HEK293T (cell line): ENCODE data around the gene WNT1.
A peak's percentile ranks its signal among the peaks of the same experiment; 100 is the strongest.

Experiments used
- CTCF ChIA-PET: fragments of 350-600 bp; formaldehyde crosslinking; extraction: SDS; loops from one replicate; lab custom pipeline; 2021; ENCODE audit warnings: antibody characterized with exemption, inconsistent platforms; lab: Yijun Ruan, JAX
- POLR2A ChIA-PET: fragments of 350-600 bp; formaldehyde crosslinking; extraction: SDS; loops from one replicate; lab custom pipeline; 2020; ENCODE audit warnings: antibody characterized with exemption, inconsistent platforms; lab: Yijun Ruan, JAX
- DNase-seq: peaks from one replicate; pipeline ENCODE4 v3.0.0; 2012; ENCODE audit warnings: mixed read lengths; ENCODE audit errors: extremely low spot score
- ARNT ChIP-seq: fragments of 450-650 bp; IDR thresholded peaks from 2 replicates; pipeline ENCODE4 v1.6.1; 2017; ENCODE audit warnings: mild to moderate bottlenecking
- BHLHE40 ChIP-seq: fragments of 450-650 bp; IDR thresholded peaks from 2 replicates; pipeline ENCODE4 v1.6.1; 2016; ENCODE audit warnings: mild to moderate bottlenecking, moderate library complexity, borderline replicate concordance
- CTBP1 ChIP-seq: fragments of 450-650 bp; IDR thresholded peaks from 2 replicates; pipeline ENCODE4 v1.6.1; 2016; ENCODE audit warnings: borderline replicate concordance
- ELF4 ChIP-seq: fragments of 450-650 bp; IDR thresholded peaks from 2 replicates; pipeline ENCODE4 v1.6.1; 2017; ENCODE audit warnings: antibody characterized with exemption
- FOXA1 ChIP-seq: fragments of 450-650 bp; IDR thresholded peaks from 2 replicates; pipeline ENCODE4 v1.6.1; 2016; ENCODE audit warnings: mild to moderate bottlenecking
- FOXK2 ChIP-seq: fragments of 450-650 bp; IDR thresholded peaks from 2 replicates; pipeline ENCODE4 v1.6.1; 2016; ENCODE audit warnings: mild to moderate bottlenecking
- FOXM1 ChIP-seq: fragments of 450-650 bp; IDR thresholded peaks from 2 replicates; pipeline ENCODE4 v1.6.1; 2017; ENCODE audit warnings: mild to moderate bottlenecking, borderline replicate concordance
- HDGF ChIP-seq: fragments of 450-650 bp; IDR thresholded peaks from 2 replicates; pipeline ENCODE4 v1.6.1; 2017; ENCODE audit warnings: antibody characterized with exemption, borderline replicate concordance
- L3MBTL2 ChIP-seq: fragments of 450-650 bp; conservative IDR thresholded peaks from 2 replicates; pipeline ENCODE4 v1.6.1; 2016; ENCODE audit warnings: mild to moderate bottlenecking
- LEF1 ChIP-seq: fragments of 450-650 bp; IDR thresholded peaks from 2 replicates; pipeline ENCODE4 v1.6.1; 2017; ENCODE audit warnings: mild to moderate bottlenecking, borderline replicate concordance
- NFRKB ChIP-seq: fragments of 450-650 bp; IDR thresholded peaks from 2 replicates; pipeline ENCODE4 v1.6.1; 2016; ENCODE audit warnings: mild to moderate bottlenecking, moderate library complexity
- PKNOX1 ChIP-seq: fragments of 450-650 bp; IDR thresholded peaks from 2 replicates; pipeline ENCODE4 v1.6.1; 2016
- SP1 ChIP-seq: fragments of 450-650 bp; IDR thresholded peaks from 2 replicates; pipeline ENCODE4 v1.6.1; 2017
- SUZ12 ChIP-seq: fragments of 450-650 bp; IDR thresholded peaks from 2 replicates; pipeline ENCODE4 v1.6.1; 2016; ENCODE audit warnings: mild to moderate bottlenecking
- TARDBP ChIP-seq: fragments of 450-650 bp; IDR thresholded peaks from 2 replicates; pipeline ENCODE4 v1.6.1; 2016
- ZNF384 ChIP-seq: fragments of 450-650 bp; IDR thresholded peaks from 2 replicates; pipeline ENCODE4 v1.6.1; 2016

Gene WNT1

GRCh38 chr12:48982397-48983080 is 4.4 kb downstream of the WNT1 start:
- ChIA-PET CTCF (interaction anchor here (1.5 kb wide), 1 partner anchor 10 kb away, joined by 8 read pairs; no protein-coding TSS in a partner anchor), POLR2A (interaction anchor here (2.2 kb wide), 1 partner anchor 25 kb away, joined by 8 read pairs; the partner anchor contains the start of gene ARF3)
- TF ChIP-seq FOXA1 (no peak), LEF1 (no peak), BHLHE40 (no peak), CTBP1 (no peak), TARDBP (no peak), NFRKB (no peak), FOXK2 (no peak), FOXM1 (no peak), ZNF384 (no peak), ARNT (no peak), SP1 (no peak), PKNOX1 (no peak), ELF4 (no peak), SUZ12 (no peak)
- no peak for DNase-seq

DNA sequence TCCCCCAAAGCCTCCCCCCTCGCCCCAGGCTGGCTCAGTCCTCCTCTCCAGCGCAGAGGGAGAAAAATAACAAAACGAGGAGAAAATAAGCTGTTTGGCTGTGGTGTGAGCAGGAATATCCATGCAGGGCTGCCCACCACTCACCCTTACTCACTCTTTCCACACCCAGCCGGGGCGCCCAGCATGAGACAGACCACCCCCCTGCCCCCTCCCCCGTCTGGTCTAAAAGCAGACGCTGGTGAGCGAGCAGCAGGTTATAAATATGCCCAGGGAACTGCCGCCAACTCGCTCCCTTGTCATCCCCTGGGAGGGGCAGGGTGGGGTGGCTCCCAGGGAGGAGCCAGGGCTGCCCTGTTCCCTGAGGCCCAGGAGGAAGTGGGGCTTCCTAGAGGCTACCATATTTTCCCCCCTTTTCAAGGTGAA is 7.4 kb downstream of the WNT1 start:
- POLR2A ChIA-PET, result interaction anchor here (1.0 kb wide), 1 partner anchor 14 kb away, joined by 3 read pairs; the partner anchor contains the start of gene WNT10B

DNA sequence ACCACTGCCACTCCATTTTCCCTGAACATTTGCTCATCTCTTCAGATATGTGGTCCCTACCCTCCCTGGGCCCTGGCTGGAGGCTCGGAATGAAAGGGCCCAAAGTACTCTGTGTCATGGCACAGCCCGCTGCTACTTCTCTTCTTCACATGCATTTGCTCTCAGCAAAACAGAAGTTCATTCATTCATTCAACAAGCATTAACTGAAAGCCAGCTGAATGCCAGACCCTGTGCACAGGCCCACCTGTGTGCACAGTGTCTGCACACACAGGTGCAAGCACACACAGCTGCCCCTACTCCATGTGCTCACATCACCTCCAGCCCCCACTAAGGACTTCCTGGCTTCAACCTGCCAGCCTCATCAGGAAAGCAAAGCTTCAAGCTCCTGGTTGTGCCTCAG is 7.8 kb downstream of the WNT1 start:
- POLR2A ChIA-PET, result no interaction called here
- DNase-seq, result no peak
- CTCF ChIA-PET, result interaction anchor here (0.5 kb wide), 1 partner anchor 1311 kb away, joined by 4 read pairs; no protein-coding TSS in a partner anchor
- TF ChIP-seq PKNOX1, result no peak
- no peak for TF ChIP-seq LEF1
- no peak for TF ChIP-seq CTBP1
- no peak for TF ChIP-seq FOXA1
- no peak for TF ChIP-seq ZNF384
- no peak for TF ChIP-seq TARDBP
- no peak for TF ChIP-seq SUZ12

More for the DNA sequence above, 7.4 kb downstream of the WNT1 start:
- CTCF ChIA-PET, result interaction anchor here (0.5 kb wide), 1 partner anchor 1311 kb away, joined by 4 read pairs; no protein-coding TSS in a partner anchor
- TF ChIP-seq BHLHE40 (no peak), FOXA1 (no peak), HDGF (no peak), NFRKB (no peak), L3MBTL2 (no peak), LEF1 (no peak), FOXK2 (no peak), ZNF384 (no peak), SUZ12 (no peak), SP1 (no peak), FOXM1 (no peak), ARNT (no peak)
- DNase-seq, result no peak

- no peak for DNase-seq
- TF ChIP-seq FOXK2 (no peak), NFRKB (no peak), FOXA1 (no peak), CTBP1 (no peak), PKNOX1 (no peak), ELF4 (no peak)
- ChIA-PET POLR2A (no interaction called here), CTCF (interaction anchor here (2.1 to 3.7 kb wide), 4 partner anchors 9 to 53 kb away, joined by 10 to 49 read pairs (median 18); partner anchors contain the start of genes ARF3, DDN and WNT1)
Measured at GRCh38 chr12:48986720-48987291, 8.7 kb downstream of the WNT1 start.

DNA sequence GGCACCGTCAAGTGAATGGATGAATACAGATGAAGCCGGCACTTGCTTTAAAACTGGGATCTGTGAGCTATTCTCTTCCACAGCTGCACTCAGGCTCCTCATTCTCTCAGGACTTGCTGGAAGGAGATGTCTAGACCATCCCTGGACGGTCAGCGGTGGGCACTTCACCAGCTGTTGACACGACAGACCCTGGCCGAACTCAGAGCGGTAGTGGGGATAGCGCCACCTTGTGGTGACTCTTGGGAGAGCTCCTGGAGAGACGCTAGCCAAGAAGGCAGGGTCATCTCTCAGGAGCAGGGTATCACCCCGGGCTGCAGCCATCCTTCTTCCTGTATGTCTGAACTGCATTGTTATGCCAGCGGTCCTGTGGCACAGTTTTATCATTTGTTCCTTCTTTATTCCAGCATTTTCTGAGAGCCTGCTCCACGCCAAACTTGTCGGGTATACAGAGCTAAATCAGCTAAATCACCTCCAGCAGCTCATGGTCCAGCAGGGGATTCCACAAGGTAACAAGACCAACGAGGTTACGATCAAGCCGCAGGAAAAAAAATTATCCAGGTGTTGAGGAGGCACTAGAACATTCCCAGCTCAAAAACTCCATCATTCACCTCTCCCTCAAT is 10.0 kb downstream of the WNT1 start:
- TF ChIP-seq SUZ12 (no peak), LEF1 (no peak), ARNT (no peak), TARDBP (no peak), FOXM1 (no peak), SP1 (no peak), BHLHE40 (no peak)
- POLR2A ChIA-PET, result interaction anchor here (0.8 to 1.6 kb wide), 5 partner anchors 8 to 136 kb away, joined by 3 to 12 read pairs (median 5); partner anchors contain the start of genes ARF3, DDX23 and PRKAG1
- DNase-seq, result peak; percentile 82
- CTCF ChIA-PET, result interaction anchor here (0.6 to 3.7 kb wide), 26 partner anchors 10 to 161 kb away, joined by 3 to 49 read pairs (median 5); partner anchors contain the start of genes ARF3, DDN, DDX23 and WNT1

DNA sequence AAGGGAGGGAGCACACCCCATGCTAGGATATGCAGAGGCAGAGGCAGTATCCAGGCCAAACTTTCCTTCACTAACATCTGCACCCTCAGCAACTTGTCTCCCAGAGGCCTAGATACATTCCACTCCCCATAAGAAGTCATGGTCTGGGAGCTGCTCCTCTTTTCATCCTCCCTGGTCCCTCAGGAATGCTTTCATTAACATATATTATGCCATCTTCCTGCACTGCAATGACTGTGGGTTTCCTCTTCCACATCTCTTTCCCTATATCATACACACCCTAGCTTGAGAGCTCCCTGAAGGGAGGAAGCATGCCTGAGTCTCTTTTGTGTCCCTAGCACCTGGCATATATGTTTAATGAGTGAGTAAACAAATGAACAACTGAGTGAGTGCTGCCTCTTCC is 12.4 kb downstream of the WNT1 start:
- ChIA-PET CTCF (no interaction called here), POLR2A (no interaction called here)
- DNase-seq, result no peak
- TF ChIP-seq ELF4 (no peak), CTBP1 (no peak), SUZ12 (no peak), TARDBP (no peak), FOXA1 (no peak), NFRKB (no peak), HDGF (no peak), L3MBTL2 (no peak), FOXK2 (no peak), SP1 (no peak), PKNOX1 (no peak), LEF1 (no peak), ARNT (no peak), BHLHE40 (no peak), ZNF384 (no peak), FOXM1 (no peak)
